B cell (primary cell): ENCODE results near the gene PLEKHA5. TPM values are rescaled to one million over a fixed set of nuclear protein-coding genes. Genes with fewer than 3 reads are reported as not detected.

Source experiments
- ATAC-seq: fragments of 200-7000 bp; cut with Tn5 transposase; one replicate; pipeline ENCODE4 v1.10.0; 2021; ENCODE audit warnings: low read depth, mild to moderate bottlenecking, moderate number of reproducible peaks, moderate library complexity
- CTCF ChIA-PET: fragments of 350-600 bp; sonication (Branson Sonifier 250); formaldehyde crosslinking; loops from one replicate; lab custom pipeline; 2021; ENCODE audit warnings: antibody characterized with exemption, inconsistent platforms; lab: Charles Lee
- POLR2A ChIA-PET: fragments of 350-600 bp; sonication (Branson Sonifier 250); formaldehyde crosslinking; loops from one replicate; lab custom pipeline; 2021; ENCODE audit warnings: antibody characterized with exemption; lab: Charles Lee
- DNase-seq: peaks from one replicate; pipeline ENCODE4 v3.0.0; 2013
- H2AFZ ChIP-seq: 2 replicates; pipeline ENCODE4 v1.6.1; 2012; ENCODE audit warnings: mild to moderate bottlenecking, low read depth, low read length; ENCODE audit not compliant: insufficient read depth, poor library complexity, severe bottlenecking
- H3K27ac ChIP-seq, 2 donors: 1 replicate in 1 of 2; 2 replicates in 1 of 2; pipeline ENCODE4 v1.5.1; 2012 to 2013; ENCODE audit warnings: low read length in 2 of 2, mild to moderate bottlenecking in 2 of 2, moderate library complexity in 1 of 2
- H3K27me3 ChIP-seq, 4 experiments: fragments of 200-600 bp in 1 of 4; sonication (generic) in 1 of 4; replicated peaks in 1 of 4; 1 replicate in 2 of 4; 2 replicates in 2 of 4; pipeline versions ENCODE4 v1.6.1 to v1.7.0; 2013 to 2016; ENCODE audit warnings: low read length in 3 of 4, mild to moderate bottlenecking in 2 of 4, mixed read lengths in 1 of 4, moderate library complexity in 1 of 4; ENCODE audit not compliant: insufficient read depth in 4 of 4, control insufficient read depth in 3 of 4; ENCODE audit errors: control extremely low read depth in 1 of 4
- H3K36me3 ChIP-seq, 2 experiments: replicated peaks in 1 of 2; 1 replicate in 1 of 2; 2 replicates in 1 of 2; pipeline versions ENCODE4 v1.6.1 to v1.7.1; 2013; ENCODE audit warnings: low read length in 1 of 2; ENCODE audit not compliant: insufficient read depth in 2 of 2, control insufficient read depth in 1 of 2; ENCODE audit errors: control extremely low read depth in 1 of 2, extremely low read depth in 1 of 2
- H3K4me1 ChIP-seq, 2 donors: fragments of 200-600 bp in 1 of 2; sonication (generic) in 1 of 2; 1 replicate in 1 of 2; 2 replicates in 1 of 2; pipeline versions ENCODE4 v1.5.1 to v1.6.1; 2013 to 2017; ENCODE audit warnings: low read length in 2 of 2; ENCODE audit not compliant: control insufficient read depth in 2 of 2, insufficient read depth in 2 of 2
- H3K4me2 ChIP-seq: replicated peaks from 2 replicates; pipeline ENCODE3; 2012; ENCODE audit warnings: mild to moderate bottlenecking, low read depth, low read length; ENCODE audit not compliant: poor library complexity, severe bottlenecking
- H3K4me3 ChIP-seq, 5 experiments: fragments of 200-600 bp in 1 of 5; sonication (generic) in 1 of 5; 1 replicate in 3 of 5; 2 replicates in 2 of 5; pipeline versions ENCODE4 v1.5.1 to v1.7.0; 2011 to 2016; ENCODE audit warnings: low read length in 4 of 5, mild to moderate bottlenecking in 4 of 5, low read depth in 2 of 5, control low read depth in 1 of 5, moderate library complexity in 1 of 5; ENCODE audit not compliant: insufficient read depth in 1 of 5; ENCODE audit errors: control extremely low read depth in 1 of 5, extremely low read depth in 1 of 5
- H3K79me2 ChIP-seq: fragments of 200-600 bp; sonication (generic); one replicate; pipeline ENCODE4 v1.6.0; 2016; ENCODE audit warnings: low read length; ENCODE audit not compliant: control insufficient read depth, insufficient read depth
- H3K9ac ChIP-seq: fragments of 200-600 bp; sonication (generic); 2 replicates; pipeline ENCODE4 v1.6.1; 2017; ENCODE audit warnings: mild to moderate bottlenecking, low read length, moderate library complexity
- H3K9me3 ChIP-seq, 3 donors: one replicate each; pipeline versions ENCODE4 v1.6.1 to v1.7.1; 2013; ENCODE audit warnings: low read length in 2 of 3; ENCODE audit not compliant: control insufficient read depth in 2 of 3, insufficient read depth in 1 of 3; ENCODE audit errors: control extremely low read depth in 1 of 3
- H4K20me1 ChIP-seq: 2 replicates; pipeline ENCODE4 v1.6.0; 2012; ENCODE audit warnings: mild to moderate bottlenecking, low read length; ENCODE audit not compliant: insufficient read depth, control insufficient read depth, poor library complexity, severe bottlenecking
- H3K27ac Mint-ChIP-seq: one replicate; pipeline ENCODE4 v1.8.0; 2021; ENCODE audit warnings: mixed read lengths
- H3K27me3 Mint-ChIP-seq: one replicate; pipeline ENCODE4 v1.8.0; 2021; ENCODE audit warnings: mixed read lengths
- H3K4me1 Mint-ChIP-seq: one replicate; pipeline ENCODE4 v1.8.0; 2021; ENCODE audit warnings: mixed read lengths
- H3K4me3 Mint-ChIP-seq: one replicate; pipeline ENCODE4 v1.8.0; 2021; ENCODE audit warnings: mixed read lengths
- H3K9me3 Mint-ChIP-seq: one replicate; pipeline ENCODE4 v1.8.0; 2022; ENCODE audit warnings: mixed read lengths; ENCODE audit not compliant: insufficient read depth
- CTCF ChIP-seq: fragments of 200-600 bp; IDR thresholded peaks from one replicate; pipeline ENCODE4 v1.8.0; 2022; ENCODE audit warnings: antibody characterized with exemption, mild to moderate bottlenecking
- EZH2 ChIP-seq: IDR thresholded peaks from 2 replicates; pipeline ENCODE4 v1.6.1; 2012; ENCODE audit warnings: borderline replicate concordance, low read depth, mild to moderate bottlenecking, moderate library complexity, low read length; ENCODE audit not compliant: insufficient read depth, poor library complexity, severe bottlenecking
- WGBS: methylation state at CpG from one replicate; pipeline ENCODE4 v1.1.5; 2013; ENCODE audit warnings: missing lambda C conversion rate; ENCODE audit not compliant: insufficient coverage; 5-methylcytosine and 5-hydroxymethylcytosine counted together
- intact Hi-C: fragments of 100-400 bp; cut with micrococcal nuclease; formaldehyde crosslinking; loops from one replicate; pipeline ENCODE4 v1.10.0; 2022
- polyA plus RNA-seq: library from polyadenylated mRNA; depleted of rRNA; stranded (reverse); fragments of >200 nt; gene quantifications from 2 replicates; pipeline ENCODE4 v1.2.3, GENCODE V29; 2012
- total RNA-seq, 2 donors: library from RNA; stranded (reverse); fragments of 120-200 nt in 1 of 2; gene quantifications; 1 replicate in 1 of 2; 2 replicates in 1 of 2; pipeline versions ENCODE4 v1.2.3 to v1.2.4, GENCODE V29; 2013 to 2022

PLEKHA5 gene
- total and polyA plus RNA-seq, 2 donors (not counting 1 experiment from before 2014, with no cell fraction given), result 0.03 to 0.22 TPM

GRCh38 chr12:19093218-19093617 is 36.3 kb upstream of the PLEKHA5 start:
- Histone ChIP-seq H3K27me3 (no peaks in the 10 kb centered on the region), H4K20me1 (no peaks in the 10 kb centered on the region), H3K4me3 (no peak overlapping the region), H3K79me2 (no peaks in the 10 kb centered on the region), H3K27ac (no peak overlapping the region), H3K36me3 (no peaks in the 10 kb centered on the region), H3K9me3 (peaks cover 0 to 4% (median 0%) of the 10 kb centered on the region in 3 donors), H3K4me2 (no peak overlapping the region), H3K9ac (no peak overlapping the region), H3K4me1 (no peaks in the 10 kb centered on the region), H2AFZ (no peak overlapping the region)
- H3K9me3 Mint-ChIP-seq, result peaks cover 2% of the 10 kb centered on the region
- intact Hi-C loops, result no loop called here
- no peak for ATAC-seq
- 93% methylated on average over 2 of the region's 3 CpGs for WGBS
- ChIA-PET POLR2A (no interaction called here), CTCF (no interaction called here)
- TF ChIP-seq CTCF (no peak), EZH2 (no peak)
- no peak overlapping the region for H3K4me3 Mint-ChIP-seq
- H3K27me3 Mint-ChIP-seq, result no peaks in the 10 kb centered on the region
- H3K4me1 Mint-ChIP-seq, result no peaks in the 10 kb centered on the region
- no peak overlapping the region for H3K27ac Mint-ChIP-seq
- no peak for DNase-seq

- Histone ChIP-seq H3K4me1 (no peaks in the 10 kb centered on the region), H4K20me1 (no peaks in the 10 kb centered on the region), H3K9me3 (no peaks in the 10 kb centered on the region), H3K36me3 (no peaks in the 10 kb centered on the region), H3K27ac (no peak overlapping the region), H3K4me2 (no peak overlapping the region), H3K79me2 (no peaks in the 10 kb centered on the region), H2AFZ (no peak overlapping the region), H3K27me3 (no peaks in the 10 kb centered on the region), H3K4me3 (no peak overlapping the region), H3K9ac (no peak overlapping the region)
- Mint-ChIP-seq H3K4me3 (no peak overlapping the region), H3K4me1 (no peaks in the 10 kb centered on the region), H3K9me3 (peaks cover 2% of the 10 kb centered on the region), H3K27me3 (no peaks in the 10 kb centered on the region), H3K27ac (no peak overlapping the region)
- WGBS, result no CpG with 5 or more reads among the region's 3 CpGs
- no peak for ATAC-seq
- intact Hi-C loops, result no loop called here
- CTCF ChIA-PET, result no interaction called here
- POLR2A ChIA-PET, result no interaction called here
- DNase-seq, result no peak
- TF ChIP-seq EZH2 (no peak), CTCF (no peak)
Measured at GRCh38 chr12:19095331-19095730, 34.2 kb upstream of the PLEKHA5 start.
